ENCODE data around the gene CARNS1.

CARNS1 gene

GRCh38 chr11:67378544-67378943 lies 36.9 kb upstream of the CARNS1 start:
- no peak overlapping the region for H3K9ac ChIP-seq (ENCODE audit: low read depth, low read length)
- H3K4me3 ChIP-seq (ENCODE audit: low read length), result no peak overlapping the region
- peaks cover 18% of the 10 kb centered on the region for H3K4me1 ChIP-seq (ENCODE audit: insufficient read depth, low read length)
- no peak overlapping the region for H3K27ac ChIP-seq (ENCODE audit: low read length)
- H3K27me3 ChIP-seq (ENCODE audit: insufficient read depth, low read length), result peaks cover 55% of the 10 kb centered on the region
- H3K36me3 ChIP-seq (ENCODE audit: insufficient read depth, low read depth, low read length), result no peaks in the 10 kb centered on the region
- H3K9me3 ChIP-seq (ENCODE audit: insufficient read depth, low read depth, low read length), result no peaks in the 10 kb centered on the region

DNA sequence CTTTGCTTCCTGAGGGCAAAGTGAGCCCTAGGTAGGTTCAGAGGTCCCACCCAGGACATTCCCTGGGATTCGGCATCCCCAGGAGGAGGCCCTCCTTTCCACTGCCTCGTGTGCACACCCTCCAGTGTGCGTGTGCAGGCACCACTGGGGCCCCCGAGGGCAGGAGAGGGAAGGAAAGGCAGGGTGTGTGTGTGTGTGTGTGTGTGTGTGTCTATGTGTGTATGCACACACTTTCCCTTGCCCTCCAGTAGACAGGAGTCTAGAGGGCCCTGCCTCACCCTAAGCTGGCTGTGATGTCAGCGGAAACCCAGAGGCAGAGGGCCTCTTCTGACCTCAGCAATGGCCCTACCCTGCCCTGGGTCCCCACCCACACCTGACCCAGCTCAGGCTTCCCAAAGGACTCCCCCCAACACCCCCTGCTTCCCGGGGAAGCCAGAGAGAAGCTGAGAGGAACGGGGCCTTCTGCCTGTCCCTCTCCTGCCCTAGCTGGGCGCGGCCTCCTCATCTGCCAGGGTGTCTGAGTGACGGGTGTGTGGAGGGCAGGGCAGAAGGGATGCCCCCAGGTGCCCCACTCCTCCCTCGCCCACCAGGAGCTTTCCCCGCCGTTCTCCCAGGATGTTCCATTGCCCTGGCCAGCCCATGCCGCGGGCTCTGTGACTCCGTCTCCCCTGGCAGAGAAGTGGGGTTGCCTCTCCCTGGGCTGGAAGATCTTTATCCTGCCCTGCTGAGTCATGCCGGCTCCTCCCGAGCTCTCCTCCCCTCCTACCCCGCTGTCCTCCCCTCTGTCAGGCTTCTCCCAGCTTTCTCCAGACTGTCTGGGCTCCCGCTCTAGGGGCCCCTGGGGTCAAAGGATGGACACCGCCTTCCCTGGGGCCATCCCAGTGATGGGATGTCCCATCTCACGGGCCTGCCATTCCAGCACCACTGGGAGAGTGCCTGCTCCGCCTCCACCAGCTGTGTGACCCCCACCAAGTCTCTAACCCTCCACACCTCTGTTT lies 36.1 kb upstream of the CARNS1 start:
- H3K27me3 ChIP-seq (ENCODE audit: insufficient read depth, low read length), result peaks cover 49% of the 10 kb centered on the region
- no peaks in the 10 kb centered on the region for H3K36me3 ChIP-seq (ENCODE audit: insufficient read depth, low read depth, low read length)
- no peak overlapping the region for H3K27ac ChIP-seq (ENCODE audit: low read length)
- H3K9ac ChIP-seq (ENCODE audit: low read depth, low read length), result no peak overlapping the region
- no peak overlapping the region for H3K4me3 ChIP-seq (ENCODE audit: low read length)
- no peaks in the 10 kb centered on the region for H3K9me3 ChIP-seq (ENCODE audit: insufficient read depth, low read depth, low read length)
- peaks cover 14% of the 10 kb centered on the region for H3K4me1 ChIP-seq (ENCODE audit: insufficient read depth, low read length)

GRCh38 chr11:67381244-67381972 lies 34.1 kb upstream of the CARNS1 start:
- no peak overlapping the region for H3K9ac ChIP-seq (ENCODE audit: low read depth, low read length)
- peaks cover 43% of the 10 kb centered on the region for H3K27me3 ChIP-seq (ENCODE audit: insufficient read depth, low read length)
- peaks cover 4% of the 10 kb centered on the region for H3K4me1 ChIP-seq (ENCODE audit: insufficient read depth, low read length)
- H3K4me3 ChIP-seq (ENCODE audit: low read length), result no peak overlapping the region
- H3K36me3 ChIP-seq (ENCODE audit: insufficient read depth, low read depth, low read length), result no peaks in the 10 kb centered on the region
- H3K9me3 ChIP-seq (ENCODE audit: insufficient read depth, low read depth, low read length), result no peaks in the 10 kb centered on the region
- no peak overlapping the region for H3K27ac ChIP-seq (ENCODE audit: low read length)

DNA sequence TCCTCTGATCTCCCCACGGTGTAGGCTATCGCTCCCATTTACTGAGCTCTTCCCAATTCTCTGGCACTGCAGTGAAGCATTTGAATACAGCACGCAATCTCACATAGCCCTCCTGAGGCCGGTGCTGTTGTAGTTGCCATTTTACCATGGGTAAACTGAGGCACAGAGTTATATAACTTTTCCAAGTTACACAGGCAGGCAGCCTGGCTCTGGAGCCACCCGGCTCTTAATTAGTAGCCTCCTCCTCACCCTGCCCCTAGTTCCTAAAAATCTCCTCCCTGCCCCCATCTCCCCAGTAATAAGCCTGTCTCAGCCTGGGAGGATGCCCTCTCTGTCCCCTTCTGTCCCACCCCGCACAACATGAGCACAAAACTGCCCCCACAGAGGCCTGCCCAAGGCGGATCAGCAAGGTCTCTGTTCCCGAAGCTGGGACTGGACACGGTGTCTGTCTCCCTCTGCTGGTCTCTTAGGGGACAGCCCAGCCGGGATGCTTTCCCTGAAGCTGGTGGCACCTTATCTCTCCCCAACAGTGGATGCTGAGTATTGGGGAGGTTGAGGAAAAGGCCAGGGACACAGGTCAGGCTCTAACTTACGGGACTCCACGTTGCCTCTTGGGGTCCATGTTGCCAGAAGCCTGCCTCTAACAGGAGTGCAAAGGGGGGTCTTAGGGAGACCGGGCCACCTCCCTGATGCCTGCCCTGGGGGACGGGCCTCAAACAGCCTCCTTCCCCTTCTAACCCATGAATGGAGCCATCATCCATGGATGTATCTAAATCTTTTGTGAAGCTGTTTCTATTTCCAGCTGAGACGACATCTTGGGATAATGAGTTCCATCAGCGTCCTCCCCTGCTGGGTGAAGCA lies 33.0 kb upstream of the CARNS1 start:
- H3K27ac ChIP-seq (ENCODE audit: low read length), result no peak overlapping the region
- H3K9ac ChIP-seq (ENCODE audit: low read depth, low read length), result no peak overlapping the region
- no peaks in the 10 kb centered on the region; the same call in 1 of the 2 replicates for H3K4me1 ChIP-seq (ENCODE audit: insufficient read depth, low read length)

DNA sequence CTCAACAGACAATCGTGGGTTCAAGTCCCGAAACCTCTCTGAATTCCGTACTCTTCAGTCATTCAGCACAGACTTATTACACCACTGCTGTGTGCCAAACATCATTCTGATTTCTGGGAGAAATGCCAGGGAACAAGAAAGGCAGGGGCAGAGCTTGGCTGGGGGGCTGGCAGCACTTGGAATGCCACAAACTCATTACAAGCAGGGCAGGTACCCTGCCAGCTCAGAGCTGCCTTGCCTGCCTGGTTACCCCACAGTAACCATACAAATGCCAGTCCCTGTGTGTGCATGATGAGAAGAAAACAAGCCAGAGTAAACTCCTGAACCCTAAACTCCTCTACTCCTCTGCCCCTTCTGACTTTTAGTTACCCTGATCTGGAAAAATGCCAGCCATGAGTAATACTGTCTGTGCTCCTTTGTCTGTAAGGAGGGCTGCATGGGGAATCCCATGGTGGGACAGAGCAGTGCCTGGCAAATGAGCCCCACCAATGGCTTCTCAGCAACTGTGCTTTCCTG lies 30.6 kb upstream of the CARNS1 start:
- no peak overlapping the region for H3K4me3 ChIP-seq (ENCODE audit: low read length)
- peaks cover 16% of the 10 kb centered on the region for H3K27me3 ChIP-seq (ENCODE audit: insufficient read depth, low read length)
- H3K9me3 ChIP-seq (ENCODE audit: insufficient read depth, low read depth, low read length), result no peaks in the 10 kb centered on the region
- no peaks in the 10 kb centered on the region for H3K36me3 ChIP-seq (ENCODE audit: insufficient read depth, low read depth, low read length)
- no peak overlapping the region for H3K27ac ChIP-seq (ENCODE audit: low read length)
- H3K4me1 ChIP-seq (ENCODE audit: insufficient read depth, low read length), result no peaks in the 10 kb centered on the region
- no peak overlapping the region for H3K9ac ChIP-seq (ENCODE audit: low read depth, low read length)

More for the DNA sequence above, 33.0 kb upstream of the CARNS1 start:
- Histone ChIP-seq H3K9me3 (ENCODE audit: insufficient read depth, low read depth, low read length) (no peaks in the 10 kb centered on the region), H3K4me3 (ENCODE audit: low read length) (no peak overlapping the region), H3K27me3 (ENCODE audit: insufficient read depth, low read length) (peaks cover 32% of the 10 kb centered on the region), H3K36me3 (ENCODE audit: insufficient read depth, low read depth, low read length) (no peaks in the 10 kb centered on the region)

DNA sequence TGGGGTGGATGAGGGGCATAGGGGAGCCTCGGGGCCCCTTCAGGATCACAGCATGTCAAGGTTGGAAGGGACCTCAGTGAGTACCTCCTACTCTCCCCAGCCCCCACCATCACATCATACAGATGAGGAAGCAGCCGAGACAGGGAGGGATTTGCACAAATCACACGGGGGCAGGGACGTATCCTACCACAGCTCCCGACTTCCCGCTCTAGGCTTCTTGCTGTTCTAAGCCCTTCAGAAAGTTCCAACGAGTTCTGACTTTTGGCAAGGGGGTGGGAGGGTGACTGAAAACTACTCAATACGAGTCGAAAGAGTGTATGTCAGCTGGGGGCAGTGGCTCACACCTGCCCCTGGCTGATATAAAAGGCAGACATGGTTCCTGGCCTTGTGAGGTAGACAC lies 28.4 kb upstream of the CARNS1 start:
- Histone ChIP-seq H3K27ac (ENCODE audit: low read length) (no peak overlapping the region), H3K9ac (ENCODE audit: low read depth, low read length) (no peak overlapping the region), H3K4me3 (ENCODE audit: low read length) (no peak overlapping the region), H3K9me3 (ENCODE audit: insufficient read depth, low read depth, low read length) (no peaks in the 10 kb centered on the region), H3K27me3 (ENCODE audit: insufficient read depth, low read length) (peaks cover 16% of the 10 kb centered on the region), H3K4me1 (ENCODE audit: insufficient read depth, low read length) (no peaks in the 10 kb centered on the region), H3K36me3 (ENCODE audit: insufficient read depth, low read depth, low read length) (no peaks in the 10 kb centered on the region)

GRCh38 chr11:67387518-67387917 lies 28.0 kb upstream of the CARNS1 start:
- Histone ChIP-seq H3K4me3 (ENCODE audit: low read length) (no peak overlapping the region), H3K27ac (ENCODE audit: low read length) (no peak overlapping the region), H3K9me3 (ENCODE audit: insufficient read depth, low read depth, low read length) (no peaks in the 10 kb centered on the region), H3K27me3 (ENCODE audit: insufficient read depth, low read length) (peaks cover 19% of the 10 kb centered on the region), H3K36me3 (ENCODE audit: insufficient read depth, low read depth, low read length) (no peaks in the 10 kb centered on the region), H3K9ac (ENCODE audit: low read depth, low read length) (no peak overlapping the region), H3K4me1 (ENCODE audit: insufficient read depth, low read length) (no peaks in the 10 kb centered on the region)

GRCh38 chr11:67389477-67389876 lies 26.0 kb upstream of the CARNS1 start:
- H3K36me3 ChIP-seq (ENCODE audit: insufficient read depth, low read depth, low read length), result no peaks in the 10 kb centered on the region; the same call in 1 of the 2 replicates

DNA sequence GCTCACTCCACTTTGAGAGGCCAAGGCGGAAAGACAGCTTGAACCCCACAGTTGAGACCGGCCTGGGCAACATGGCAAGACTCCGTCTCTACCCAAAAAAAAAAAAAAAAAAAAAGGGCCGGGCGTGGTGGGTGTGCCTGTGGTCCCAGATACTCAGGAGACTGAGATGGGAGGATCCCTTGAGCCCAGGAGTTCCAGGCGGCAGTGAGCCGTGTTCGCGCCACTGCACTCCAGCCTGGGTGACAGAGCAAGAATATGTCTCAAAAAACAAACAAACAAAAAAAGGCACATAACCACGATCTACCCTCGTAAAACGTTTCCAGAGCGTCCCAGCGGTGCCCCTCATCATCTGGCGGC lies 24.6 kb upstream of the CARNS1 start:
- Histone ChIP-seq H3K36me3 (ENCODE audit: insufficient read depth, low read depth, low read length) (peaks cover 8% of the 10 kb centered on the region; the same call in 1 of the 2 replicates), H3K4me3 (ENCODE audit: low read length) (peak overlapping the region; percentile 98), H3K27me3 (ENCODE audit: insufficient read depth, low read length) (peaks cover 6% of the 10 kb centered on the region; the same call in 1 of the 2 replicates), H3K9ac (ENCODE audit: low read depth, low read length) (peak overlapping the region; percentile 98; the same call in 1 of the 2 replicates), H3K9me3 (ENCODE audit: insufficient read depth, low read depth, low read length) (no peaks in the 10 kb centered on the region), H3K27ac (ENCODE audit: low read length) (no peak overlapping the region), H3K4me1 (ENCODE audit: insufficient read depth, low read length) (no peaks in the 10 kb centered on the region)

More at GRCh38 chr11:67389477-67389876, 26.0 kb upstream of the CARNS1 start:
- Histone ChIP-seq H3K27ac (ENCODE audit: low read length) (no peak overlapping the region), H3K4me1 (ENCODE audit: insufficient read depth, low read length) (no peaks in the 10 kb centered on the region), H3K27me3 (ENCODE audit: insufficient read depth, low read length) (peaks cover 19% of the 10 kb centered on the region), H3K9ac (ENCODE audit: low read depth, low read length) (no peak overlapping the region), H3K4me3 (ENCODE audit: low read length) (no peak overlapping the region), H3K9me3 (ENCODE audit: insufficient read depth, low read depth, low read length) (no peaks in the 10 kb centered on the region)

GRCh38 chr11:67391304-67392182 lies 23.9 kb upstream of the CARNS1 start, which contains the start of gene RAD9A:
Gene RAD9A, plus strand, starts transcription at chr11:67391986. Its CDS starts 59 bp downstream, at chr11:67392045.
- H3K36me3 ChIP-seq (ENCODE audit: insufficient read depth, low read depth, low read length), result peaks cover 15% of the 10 kb centered on the region
- H3K27me3 ChIP-seq (ENCODE audit: insufficient read depth, low read length), result peaks cover 6% of the 10 kb centered on the region; the same call in 1 of the 2 replicates
- no peaks in the 10 kb centered on the region for H3K9me3 ChIP-seq (ENCODE audit: insufficient read depth, low read depth, low read length)
- H3K4me1 ChIP-seq (ENCODE audit: insufficient read depth, low read length), result no peaks in the 10 kb centered on the region
- peak within 1 kb of the TSS; percentile 98 for H3K4me3 ChIP-seq (ENCODE audit: low read length)
- peak within 1 kb of the TSS; percentile 98 for H3K9ac ChIP-seq (ENCODE audit: low read depth, low read length)
- peak within 1 kb of the TSS; percentile 87 for H3K27ac ChIP-seq (ENCODE audit: low read length)
